Stimulated activated CD4-positive, alpha-beta T cell treated with anti-CD3 and anti-CD28 coated beads, Interleukin-4, amount 100 ng/mL, for 48 hours (primary cell): ENCODE results near the gene PLA2G2A.
"Not testable (repeated sequence)": the region's sequence is repeated elsewhere in the genome, so short reads cannot be mapped to it uniquely, and the experiment has no call there.

Experiments
- DNase-seq, 2 donors: peaks; one replicate each; pipeline ENCODE4 v3.0.0-alpha.2; 2020; ENCODE audit warnings: low read depth in 2 of 2

PLA2G2A gene

GRCh38 chr1:19979494-19979977 is at the start of gene PLA2G2A:
Gene PLA2G2A (minus strand): TSS chr1:19979618. CDS start chr1:19978773, 845 bp downstream.
- no peak for DNase-seq

GRCh38 chr1:20028726-20029125 is 49.3 kb upstream of the PLA2G2A start:
- no peak for DNase-seq

- no peak for DNase-seq
Observed at GRCh38 chr1:20028125-20028524, 48.7 kb upstream of the PLA2G2A start.

- DNase-seq: no peak
Observed at GRCh38 chr1:20017741-20018140, 38.3 kb upstream of the PLA2G2A start.

GRCh38 chr1:20014153-20014552 is 34.7 kb upstream of the PLA2G2A start:
- DNase-seq: no peak

- no peak for DNase-seq
Observed at GRCh38 chr1:20010016-20010415, 30.6 kb upstream of the PLA2G2A start.

GRCh38 chr1:20009212-20009611 is 29.8 kb upstream of the PLA2G2A start:
- no peak for DNase-seq

- no peak for DNase-seq
Observed at GRCh38 chr1:20008391-20008841, 29.0 kb upstream of the PLA2G2A start.

- DNase-seq: not testable (repeated sequence)
Observed at GRCh38 chr1:19998823-19999222, 19.4 kb upstream of the PLA2G2A start.

GRCh38 chr1:19990689-19991088 is 11.3 kb upstream of the PLA2G2A start:
- DNase-seq: no peak

GRCh38 chr1:19990182-19990582 is 10.8 kb upstream of the PLA2G2A start:
- not testable (repeated sequence) for DNase-seq

GRCh38 chr1:19988267-19989006 is 9.0 kb upstream of the PLA2G2A start:
- no peak for DNase-seq

GRCh38 chr1:19987719-19988118 is 8.3 kb upstream of the PLA2G2A start:
- no peak for DNase-seq

- not testable (repeated sequence) for DNase-seq
Observed at GRCh38 chr1:19984409-19985016, 5.1 kb upstream of the PLA2G2A start.

GRCh38 chr1:19981507-19982312 is 2.3 kb upstream of the PLA2G2A start:
- no peak for DNase-seq

GRCh38 chr1:19981170-19981506 is 1.7 kb upstream of the PLA2G2A start:
- DNase-seq: no peak

- no peak for DNase-seq
Observed at GRCh38 chr1:19980314-19980713, 896 bp upstream of the PLA2G2A start.

- no peak for DNase-seq
Observed at GRCh38 chr1:19978143-19978542, 1.3 kb downstream of the PLA2G2A start.

GRCh38 chr1:19976317-19977003 is 3.0 kb downstream of the PLA2G2A start:
- no peak for DNase-seq

GRCh38 chr1:19975423-19976193 is 3.8 kb downstream of the PLA2G2A start:
- no peak for DNase-seq

- DNase-seq: peak in 1 of 2 donors; percentile 12
Observed at GRCh38 chr1:19974822-19975416, 4.5 kb downstream of the PLA2G2A start.
